COLO829 (cell line): ENCODE data around the gene HUWE1.

Experiments used
- DNase-seq: peaks from one replicate; pipeline ENCODE4 v3.0.0; 2012; ENCODE audit warnings: low spot score

Gene HUWE1

DNA sequence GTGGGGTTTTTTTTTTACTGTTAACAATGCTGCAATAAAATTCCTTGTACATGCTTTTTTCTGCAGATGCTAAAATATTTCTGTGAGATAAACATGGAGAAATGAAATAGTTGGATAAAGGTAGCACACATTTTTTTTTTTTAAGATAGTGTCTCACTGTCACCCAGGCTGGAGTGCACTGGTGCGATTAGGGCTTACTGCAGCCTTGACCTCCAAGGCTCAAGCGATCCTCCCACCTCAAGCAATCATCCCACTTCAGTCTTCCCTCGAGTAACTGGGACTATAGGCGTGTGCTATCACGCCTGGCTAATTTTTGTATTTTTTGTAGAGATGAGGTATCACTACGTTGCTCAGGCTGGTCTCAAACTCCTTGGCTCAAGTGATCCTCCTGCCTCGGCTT lies 1.8 kb upstream of the HUWE1 start:
- DNase-seq, result no peak

DNA sequence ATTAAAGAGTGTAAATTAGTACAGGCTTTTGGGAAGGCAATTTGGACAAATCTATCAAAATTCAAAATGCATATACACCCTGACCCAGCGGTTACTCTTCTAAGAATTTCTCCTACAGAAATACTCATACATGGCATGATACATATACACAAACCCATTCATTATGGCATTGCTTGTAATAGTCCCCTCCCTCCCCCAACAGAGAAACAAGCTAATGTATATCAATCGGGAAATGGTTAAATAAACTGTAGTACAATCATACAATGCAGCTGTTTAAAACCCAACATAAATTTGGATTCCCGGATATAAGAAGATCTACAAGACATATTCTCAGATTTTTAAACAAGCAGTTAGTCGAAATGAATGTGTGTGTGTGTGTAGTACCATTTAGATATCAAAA lies 808 bp downstream of the HUWE1 start:
- DNase-seq, result no peak

DNA sequence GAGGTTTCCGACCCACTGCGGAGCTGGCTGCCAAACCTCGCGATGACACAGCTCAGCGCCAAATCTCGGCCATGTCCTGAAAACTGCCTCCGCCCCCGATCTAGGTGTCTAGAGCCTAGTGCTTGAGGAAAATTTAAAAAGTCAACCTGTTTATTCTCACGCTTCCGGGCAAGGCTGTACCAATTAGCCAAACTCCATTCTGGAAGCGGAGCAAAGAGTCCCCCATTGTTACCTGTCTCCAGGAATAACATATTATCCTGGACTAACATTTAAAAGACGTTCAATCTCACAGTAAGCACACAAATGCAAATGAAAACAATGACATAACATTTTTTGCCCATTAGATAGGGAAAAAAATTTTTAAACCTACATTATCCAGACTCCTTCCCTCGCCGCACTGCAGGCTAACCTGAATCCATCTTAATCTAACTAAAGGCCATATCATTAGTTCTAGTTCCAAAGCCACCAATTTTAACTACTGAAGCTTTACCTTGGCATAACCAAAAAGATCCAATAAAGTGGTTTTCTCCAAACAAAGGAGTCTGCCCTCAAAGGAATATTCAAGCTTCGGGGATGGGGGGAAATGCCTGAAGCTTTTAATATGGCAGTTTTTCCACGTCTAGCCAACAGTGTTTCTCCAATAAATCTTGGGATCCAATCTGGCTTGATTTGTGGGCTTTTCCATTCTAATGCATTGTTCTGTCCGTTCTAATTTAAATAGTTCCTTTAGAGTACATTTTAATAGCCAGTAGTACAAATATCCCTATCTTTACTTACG lies 1.9 kb downstream of the HUWE1 start:
- no peak for DNase-seq

GRCh38 chrX:53683556-53684414 lies 2.7 kb downstream of the HUWE1 start:
- DNase-seq, result peak; percentile 91

DNA sequence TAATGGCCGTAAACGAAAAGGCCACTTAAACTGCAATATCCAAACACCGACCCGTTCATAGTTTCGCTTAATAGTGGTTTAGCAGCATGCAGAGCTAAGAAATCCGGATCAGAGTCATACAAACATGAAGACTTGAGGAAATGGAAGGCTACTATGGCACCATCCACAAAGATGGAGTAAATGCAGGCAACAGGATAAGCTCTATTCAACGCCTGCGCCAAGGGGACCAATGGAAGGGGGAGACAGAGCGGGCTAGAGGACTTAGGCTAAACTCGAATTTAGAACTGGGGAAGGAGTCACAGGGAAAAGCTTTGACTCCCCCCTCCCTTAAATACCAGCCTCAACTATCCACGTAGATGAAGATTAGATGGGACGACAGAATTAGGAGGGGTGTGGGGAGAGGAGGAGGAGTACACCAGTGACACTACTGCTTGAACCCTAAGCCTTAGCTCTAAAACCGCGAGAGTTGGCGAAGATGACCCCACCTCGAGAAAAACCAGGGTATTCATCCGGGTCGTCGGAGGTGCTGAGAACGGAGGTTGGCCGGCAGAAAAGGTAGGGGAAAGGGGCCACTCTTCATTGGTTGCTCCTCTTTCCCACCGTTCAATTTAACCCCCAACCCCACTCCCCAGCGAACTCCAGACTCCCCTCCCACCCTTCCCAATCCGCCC lies 3.5 kb downstream of the HUWE1 start:
- no peak for DNase-seq

- no peak for DNase-seq
Observed at GRCh38 chrX:53681661-53682060, 4.9 kb downstream of the HUWE1 start.

DNA sequence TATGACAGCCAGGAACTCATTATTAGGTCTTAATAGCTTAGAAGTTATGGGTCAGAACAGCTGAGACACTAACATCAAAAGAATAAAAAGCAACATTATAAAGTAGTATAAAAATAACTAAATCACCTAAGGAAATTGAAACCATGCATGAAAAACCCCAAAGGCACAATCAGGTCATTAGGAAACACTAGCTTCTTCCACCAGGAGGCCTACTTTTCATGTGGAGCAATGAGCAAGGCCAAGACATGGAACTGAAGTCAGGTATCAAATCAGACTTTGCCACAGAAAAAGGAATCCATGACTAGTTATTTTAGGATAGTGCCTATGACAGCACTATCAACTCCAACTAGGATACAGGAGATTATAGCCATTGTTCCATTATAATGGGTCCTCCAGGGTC lies 7.9 kb downstream of the HUWE1 start:
- DNase-seq, result no peak

DNA sequence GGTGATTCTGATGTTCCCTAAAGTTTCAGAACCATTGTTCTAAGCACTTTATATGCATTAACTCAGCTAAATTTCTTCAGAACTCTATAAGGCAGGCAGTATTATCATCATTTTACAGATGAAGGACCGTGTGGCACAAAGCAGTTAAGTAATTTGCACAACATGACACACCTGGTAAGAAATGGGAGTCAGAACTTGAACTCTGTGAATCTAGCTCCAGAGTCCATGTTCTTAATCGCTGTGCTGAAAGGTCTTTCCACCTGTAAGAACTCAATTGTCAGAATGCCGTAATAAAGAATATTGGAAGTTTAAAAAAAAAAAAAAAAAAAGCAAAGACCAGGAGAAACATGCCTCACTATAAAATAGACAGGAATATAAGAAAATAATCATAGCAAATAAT lies 9.2 kb downstream of the HUWE1 start:
- no peak for DNase-seq

GRCh38 chrX:53674581-53674980 lies 11.9 kb downstream of the HUWE1 start:
- DNase-seq, result no peak

DNA sequence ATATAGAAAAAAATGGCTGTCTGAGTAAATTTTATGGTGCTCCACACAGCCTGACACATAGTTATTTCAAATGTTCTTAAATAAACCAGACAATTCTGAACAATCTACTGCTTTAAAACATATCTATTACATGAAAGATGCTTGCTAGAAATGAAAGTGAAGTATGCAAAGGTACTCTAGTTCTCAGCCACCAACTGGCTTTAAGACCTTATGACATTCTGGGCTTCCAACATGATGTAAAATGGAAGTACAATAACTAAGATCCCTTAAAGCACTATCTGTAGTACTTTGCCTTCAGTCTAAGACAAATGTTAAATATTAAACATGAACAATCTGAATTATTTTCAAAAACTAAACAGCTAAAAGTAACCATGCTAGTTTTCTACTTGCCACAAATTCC lies 17.3 kb downstream of the HUWE1 start:
- DNase-seq, result no peak

DNA sequence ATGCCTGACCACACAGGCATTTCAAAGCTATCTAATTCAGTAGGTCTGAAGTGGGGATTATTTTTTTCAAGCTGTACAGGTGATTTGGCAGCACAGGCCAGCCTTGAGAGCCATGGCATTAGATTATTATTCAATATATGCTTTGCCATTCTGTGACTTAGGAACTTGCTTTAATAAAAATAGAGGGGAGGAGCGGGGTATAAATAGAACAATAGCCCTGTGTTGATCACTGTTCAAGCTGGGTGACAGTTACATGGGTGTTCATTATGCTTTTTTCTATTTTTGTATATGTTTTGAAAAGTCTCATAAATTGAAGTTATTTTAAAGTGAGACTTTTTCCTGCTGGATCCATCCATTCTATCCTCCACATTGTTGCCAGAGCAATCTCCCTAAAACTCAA lies 20.3 kb downstream of the HUWE1 start:
- DNase-seq, result no peak

- no peak for DNase-seq
Observed at GRCh38 chrX:53660004-53660403, 26.5 kb downstream of the HUWE1 start.

DNA sequence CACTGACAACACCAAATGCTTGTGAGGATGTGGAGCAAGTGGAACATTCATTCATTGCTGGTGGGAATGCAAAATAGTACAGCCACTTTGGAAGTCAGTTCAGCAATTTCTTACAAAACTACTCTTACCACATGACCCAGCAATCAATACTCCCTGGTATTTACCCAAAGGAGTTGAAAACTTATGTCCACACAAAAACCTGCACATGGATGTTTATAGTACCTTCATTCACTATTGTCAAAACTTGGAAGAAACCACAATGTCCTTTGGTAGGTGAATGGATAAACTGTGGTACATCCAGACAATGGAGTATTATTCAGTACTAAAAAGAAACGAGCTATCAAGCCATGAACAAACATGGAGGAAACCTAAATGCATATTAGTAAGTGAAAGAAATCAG lies 27.5 kb downstream of the HUWE1 start:
- DNase-seq, result no peak

DNA sequence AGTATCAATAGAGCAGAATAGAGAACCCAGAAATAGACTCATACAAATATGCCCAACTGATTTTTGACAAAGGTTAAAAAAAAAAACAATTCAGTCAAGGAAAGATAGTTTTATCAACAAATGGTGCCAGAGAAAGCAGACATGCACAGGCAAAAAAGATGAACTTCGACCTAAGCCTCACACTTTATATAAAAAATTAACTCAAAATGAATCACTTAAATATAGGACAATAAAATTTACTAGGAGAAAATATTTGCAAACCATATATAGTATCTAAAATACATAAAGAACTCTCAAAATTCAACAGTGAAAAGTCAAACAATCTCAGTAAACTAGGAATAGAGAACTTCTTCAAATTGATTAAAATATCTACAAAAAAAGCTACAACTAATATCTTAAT lies 29.7 kb downstream of the HUWE1 start:
- no peak for DNase-seq

- no peak for DNase-seq
Observed at GRCh38 chrX:53654376-53654775, 32.1 kb downstream of the HUWE1 start.

DNA sequence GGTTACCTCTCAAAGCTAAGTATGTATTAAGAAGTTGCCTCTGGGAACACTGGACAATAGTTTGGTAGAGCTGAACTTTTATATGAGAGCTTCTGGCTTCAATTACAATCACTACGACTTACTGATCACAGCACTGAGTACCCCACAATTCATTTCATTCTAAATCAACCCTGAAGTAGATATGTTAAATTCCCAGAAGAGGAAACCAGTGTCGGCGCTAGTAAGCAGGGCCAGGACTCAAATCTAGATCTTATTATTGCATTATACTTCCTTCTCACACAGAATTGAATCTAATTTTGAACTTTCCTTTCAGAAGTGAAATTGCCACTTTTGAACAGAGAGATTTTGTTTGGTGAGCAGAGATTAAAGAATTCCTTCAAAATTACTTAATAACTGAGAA lies 41.8 kb downstream of the HUWE1 start:
- DNase-seq, result no peak

- DNase-seq, result no peak
Observed at GRCh38 chrX:53642337-53642736, 44.2 kb downstream of the HUWE1 start.

DNA sequence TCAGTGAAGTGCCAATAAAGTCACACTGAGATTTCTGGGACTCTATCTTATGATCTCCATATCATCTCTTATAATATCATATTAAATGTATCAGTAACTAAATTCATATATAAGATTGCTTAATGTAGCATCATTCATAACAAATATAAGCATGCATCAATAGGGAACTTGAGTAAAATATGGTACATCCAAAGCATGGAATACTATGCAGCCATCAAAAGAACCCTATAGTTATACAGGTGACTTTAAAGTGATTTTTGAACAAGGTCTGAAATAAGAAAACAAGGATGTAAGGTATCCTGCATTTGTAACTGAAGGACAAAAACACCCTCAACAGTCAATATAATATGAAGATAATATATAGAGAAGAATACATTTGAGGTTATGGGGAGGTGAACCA lies 47.3 kb downstream of the HUWE1 start:
- DNase-seq, result no peak

DNA sequence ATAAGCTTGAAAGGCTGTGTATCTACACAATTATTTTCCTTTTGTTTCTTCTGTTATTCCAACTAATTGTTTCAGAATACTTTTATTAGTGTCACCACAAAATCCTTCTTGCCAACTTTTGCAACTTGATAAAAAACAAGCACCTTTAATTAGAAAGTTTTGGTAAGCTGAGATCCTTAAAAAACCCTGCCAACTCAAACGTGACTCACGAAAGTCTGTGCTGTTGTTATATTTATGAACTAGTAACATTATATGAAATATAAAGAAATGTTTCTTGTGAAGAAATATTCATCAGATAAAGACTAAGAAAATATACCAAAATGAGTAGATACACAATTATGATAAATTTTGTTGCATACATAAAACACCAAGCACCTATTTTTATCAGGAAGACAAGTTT lies 49.0 kb downstream of the HUWE1 start:
- no peak for DNase-seq

DNA sequence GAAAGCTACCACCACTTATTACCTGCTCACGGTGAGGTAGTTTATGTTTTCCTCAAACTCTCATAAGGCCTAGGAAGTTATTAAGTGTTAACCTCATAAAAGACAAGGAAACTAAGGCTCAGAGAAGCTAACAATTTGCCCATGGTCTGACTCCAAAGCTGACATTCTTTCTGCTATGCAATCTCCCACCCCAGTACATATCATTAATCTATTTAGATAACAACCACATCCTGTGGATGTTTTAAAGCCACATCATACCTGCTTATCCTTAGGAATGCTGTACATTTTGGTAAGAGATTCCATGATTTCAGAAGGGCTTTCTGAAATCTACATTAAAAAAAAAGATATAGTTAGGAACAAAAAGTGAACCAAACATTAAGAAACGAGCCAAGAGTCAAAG lies 55.4 kb downstream of the HUWE1 start:
- DNase-seq, result no peak

DNA sequence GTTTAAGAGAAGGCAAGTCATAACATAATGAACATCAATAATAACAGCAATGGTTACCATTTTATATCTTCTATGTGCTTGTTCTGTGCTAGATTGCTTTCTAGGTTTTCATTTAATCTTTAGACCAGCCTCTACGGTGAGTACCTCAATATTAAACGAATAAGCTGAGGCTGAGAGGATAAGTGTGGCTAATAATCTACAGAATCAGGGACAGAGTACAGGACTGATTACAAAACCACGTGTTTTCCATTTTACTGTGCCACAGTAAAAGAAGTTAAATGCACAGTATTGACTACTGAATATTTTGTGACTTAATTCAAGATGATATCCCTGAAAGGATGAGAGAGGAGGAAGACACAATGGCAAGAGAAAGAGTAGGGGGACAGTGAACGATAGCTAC lies 56.3 kb downstream of the HUWE1 start:
- DNase-seq, result no peak

- no peak for DNase-seq
Observed at GRCh38 chrX:53622431-53622830, 64.1 kb downstream of the HUWE1 start.

- no peak for DNase-seq
Observed at GRCh38 chrX:53621418-53621986, 65.0 kb downstream of the HUWE1 start.
